Chondrocyte (in vitro differentiated cells): ENCODE data around the gene BBS1. TPM values are rescaled to one million over a fixed set of nuclear protein-coding genes. Genes with fewer than 3 reads are reported as not detected.

Experiments used
- DNase-seq: peaks from one replicate; pipeline ENCODE4 v3.0.0; 2021; ENCODE audit warnings: mixed read lengths, low spot score
- H3K27ac Mint-ChIP-seq: one replicate; pipeline ENCODE4 v1.8.0; 2021; ENCODE audit warnings: mild to moderate bottlenecking, moderate library complexity, mixed read lengths; ENCODE audit not compliant: unreplicated experiment
- H3K27me3 Mint-ChIP-seq: 2 replicates; pipeline ENCODE4 v1.8.0; 2021; ENCODE audit warnings: low read depth, mixed read lengths
- H3K36me3 Mint-ChIP-seq: 2 replicates; pipeline ENCODE4 v1.8.0; 2021; ENCODE audit warnings: low read depth, mixed read lengths
- H3K4me1 Mint-ChIP-seq: 2 replicates; pipeline ENCODE4 v1.8.0; 2021; ENCODE audit warnings: low read depth, mild to moderate bottlenecking, mixed read lengths
- H3K4me3 Mint-ChIP-seq: one replicate; pipeline ENCODE4 v1.8.0; 2021; ENCODE audit warnings: mild to moderate bottlenecking, moderate library complexity, mixed read lengths; ENCODE audit not compliant: unreplicated experiment
- H3K9me3 Mint-ChIP-seq: 2 replicates; pipeline ENCODE4 v1.8.0; 2021; ENCODE audit warnings: low read depth, mixed read lengths
- total RNA-seq: library from RNA; stranded (reverse); gene quantifications from 3 replicates; pipeline ENCODE4 v1.2.1, GENCODE V29; 2021
- TF ChIP-seq, protein P1 (sequence below): fragments of 200-600 bp; sonication (generic); IDR thresholded peaks from 2 replicates; pipeline ENCODE4 v1.5.0; 2021; ENCODE audit warnings: antibody characterized with exemption, mild to moderate bottlenecking, moderate library complexity

The BBS1 gene
- total RNA-seq, 1 donor from 2014 or later = 20.6 TPM

DNA sequence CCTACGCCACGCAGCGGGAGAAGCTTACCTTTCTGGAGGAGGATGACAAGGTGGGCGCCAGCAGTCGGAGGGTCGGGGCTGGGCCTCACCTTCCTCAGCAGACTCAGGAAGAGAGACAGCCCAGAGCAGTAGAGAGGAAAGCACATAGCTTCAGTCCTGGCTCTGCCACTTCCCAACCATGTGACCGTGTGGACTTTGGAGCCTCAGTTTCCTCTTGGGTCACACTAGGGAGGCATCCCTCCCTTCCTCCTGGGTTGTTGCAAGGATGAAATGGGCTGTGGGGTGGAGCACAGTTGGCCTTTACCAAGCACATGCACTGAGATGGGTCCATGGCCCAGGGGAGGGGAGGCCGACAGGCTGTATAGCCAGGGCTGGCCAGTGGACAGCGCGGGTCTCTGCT lies 17.3 kb upstream of the BBS1 start:
- peaks cover 19% of the 10 kb centered on the region for H3K36me3 Mint-ChIP-seq
- H3K4me3 Mint-ChIP-seq = no peak overlapping the region

DNA sequence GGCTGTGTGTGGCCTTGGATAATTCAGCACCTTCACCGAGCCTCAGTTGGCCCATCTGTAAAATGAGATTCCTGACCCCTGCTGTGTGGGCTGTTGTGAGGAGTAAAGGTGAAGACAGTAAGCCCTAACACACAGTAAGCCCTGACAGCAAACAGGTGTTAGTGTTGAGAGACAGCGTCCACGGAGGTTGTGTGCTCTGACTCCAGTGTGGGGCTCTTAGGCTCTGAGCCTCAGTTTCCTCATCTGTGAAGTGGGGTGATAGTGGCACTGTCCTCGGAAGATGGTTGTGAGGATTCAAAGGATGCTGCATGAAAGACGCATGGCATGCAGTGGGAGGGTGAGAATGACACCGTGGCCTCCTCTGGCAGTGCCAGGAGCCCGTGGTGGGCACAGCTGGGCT lies 16.0 kb upstream of the BBS1 start:
- TF ChIP-seq, protein P1, sequence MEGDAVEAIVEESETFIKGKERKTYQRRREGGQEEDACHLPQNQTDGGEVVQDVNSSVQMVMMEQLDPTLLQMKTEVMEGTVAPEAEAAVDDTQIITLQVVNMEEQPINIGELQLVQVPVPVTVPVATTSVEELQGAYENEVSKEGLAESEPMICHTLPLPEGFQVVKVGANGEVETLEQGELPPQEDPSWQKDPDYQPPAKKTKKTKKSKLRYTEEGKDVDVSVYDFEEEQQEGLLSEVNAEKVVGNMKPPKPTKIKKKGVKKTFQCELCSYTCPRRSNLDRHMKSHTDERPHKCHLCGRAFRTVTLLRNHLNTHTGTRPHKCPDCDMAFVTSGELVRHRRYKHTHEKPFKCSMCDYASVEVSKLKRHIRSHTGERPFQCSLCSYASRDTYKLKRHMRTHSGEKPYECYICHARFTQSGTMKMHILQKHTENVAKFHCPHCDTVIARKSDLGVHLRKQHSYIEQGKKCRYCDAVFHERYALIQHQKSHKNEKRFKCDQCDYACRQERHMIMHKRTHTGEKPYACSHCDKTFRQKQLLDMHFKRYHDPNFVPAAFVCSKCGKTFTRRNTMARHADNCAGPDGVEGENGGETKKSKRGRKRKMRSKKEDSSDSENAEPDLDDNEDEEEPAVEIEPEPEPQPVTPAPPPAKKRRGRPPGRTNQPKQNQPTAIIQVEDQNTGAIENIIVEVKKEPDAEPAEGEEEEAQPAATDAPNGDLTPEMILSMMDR = no peak
- H3K9me3 Mint-ChIP-seq = no peaks in the 10 kb centered on the region
- no peaks in the 10 kb centered on the region for H3K4me1 Mint-ChIP-seq
- H3K27ac Mint-ChIP-seq = no peak overlapping the region
- peaks cover 19% of the 10 kb centered on the region for H3K36me3 Mint-ChIP-seq
- H3K27me3 Mint-ChIP-seq = no peaks in the 10 kb centered on the region
- no peak overlapping the region for H3K4me3 Mint-ChIP-seq
- DNase-seq = no peak

More for the DNA sequence above, 17.3 kb upstream of the BBS1 start:
- Mint-ChIP-seq H3K4me1 (no peaks in the 10 kb centered on the region), H3K9me3 (no peaks in the 10 kb centered on the region), H3K27ac (no peak overlapping the region), H3K27me3 (no peaks in the 10 kb centered on the region)
- no peak for DNase-seq
- TF ChIP-seq, protein P1 = no peak

DNA sequence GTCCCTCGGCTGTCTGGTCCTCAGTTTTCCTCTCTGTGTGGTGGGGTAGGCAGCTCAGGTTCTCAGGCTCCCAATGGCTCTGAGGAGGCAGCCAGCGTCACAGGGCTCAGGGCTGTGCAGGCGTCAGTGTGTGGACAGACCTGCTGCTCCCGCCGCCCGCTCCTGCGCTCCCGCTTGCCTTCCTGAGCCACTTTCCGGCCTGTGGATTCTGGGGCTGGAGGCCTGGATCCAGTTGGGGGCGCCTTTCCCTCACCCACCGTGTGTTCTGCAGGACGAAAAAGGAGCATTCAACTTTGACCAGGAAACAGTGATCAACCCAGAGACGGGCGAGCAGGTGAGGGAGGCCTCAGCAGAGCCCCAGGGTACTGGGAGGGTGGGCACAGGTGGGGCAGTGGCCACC lies 15.5 kb upstream of the BBS1 start:
- TF ChIP-seq, protein P1 = no peak
- DNase-seq = no peak
- H3K4me1 Mint-ChIP-seq = no peaks in the 10 kb centered on the region
- H3K36me3 Mint-ChIP-seq = peaks cover 19% of the 10 kb centered on the region
- no peak overlapping the region for H3K4me3 Mint-ChIP-seq
- no peaks in the 10 kb centered on the region for H3K27me3 Mint-ChIP-seq
- no peaks in the 10 kb centered on the region for H3K9me3 Mint-ChIP-seq
- no peak overlapping the region for H3K27ac Mint-ChIP-seq

DNA sequence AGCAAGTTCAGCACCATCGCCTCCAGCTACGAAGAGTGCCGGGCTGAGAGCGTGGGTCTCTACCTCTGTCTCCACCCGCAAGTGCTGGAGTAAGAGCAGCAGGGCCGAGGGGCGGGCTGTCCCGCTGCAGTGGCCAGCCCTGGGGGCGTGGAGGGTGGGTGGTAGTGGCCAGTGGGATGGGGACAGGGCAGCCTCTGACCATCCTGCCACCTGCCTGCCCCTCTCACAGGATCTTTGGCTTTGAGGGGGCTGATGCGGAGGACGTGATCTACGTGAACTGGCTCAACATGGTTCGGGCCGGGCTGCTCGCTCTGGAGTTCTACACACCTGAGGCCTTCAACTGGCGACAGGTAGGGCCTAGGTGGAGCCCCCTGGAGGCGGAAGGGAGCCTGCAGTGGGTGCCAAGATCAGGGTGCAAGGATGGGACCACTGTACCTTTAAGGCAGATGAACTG lies 15.0 kb upstream of the BBS1 start:
- DNase-seq = no peak
- TF ChIP-seq, protein P1 = no peak
- Mint-ChIP-seq H3K9me3 (no peaks in the 10 kb centered on the region), H3K27me3 (no peaks in the 10 kb centered on the region), H3K4me1 (no peaks in the 10 kb centered on the region), H3K4me3 (no peak overlapping the region), H3K27ac (no peak overlapping the region), H3K36me3 (peaks cover 18% of the 10 kb centered on the region)

GRCh38 chr11:66497206-66497605 lies 13.2 kb upstream of the BBS1 start:
- Mint-ChIP-seq H3K27me3 (no peaks in the 10 kb centered on the region), H3K4me1 (no peaks in the 10 kb centered on the region), H3K36me3 (peaks cover 21% of the 10 kb centered on the region), H3K27ac (no peak overlapping the region), H3K9me3 (no peaks in the 10 kb centered on the region), H3K4me3 (no peak overlapping the region)
- TF ChIP-seq, protein P1 = no peak
- DNase-seq = no peak
